Neural cell (in vitro differentiated cells): ENCODE measurements around the gene UBE2QL1. TPM values are rescaled to one million over a fixed set of nuclear protein-coding genes. Genes with fewer than 3 reads are reported as not detected.

Experiments
- H2AFZ ChIP-seq: fragments of 200-600, 300-800 bp; sonication (generic), shearing (Covaris generic); 2 replicates; pipeline ENCODE4 v1.6.0; 2014; ENCODE audit warnings: low read depth, mild to moderate bottlenecking, antibody characterized with exemption, low read length, moderate library complexity
- H3F3A ChIP-seq: fragments of 200-600 bp; shearing (Covaris generic); 2 replicates; pipeline ENCODE4 v1.6.1; 2016; ENCODE audit warnings: mild to moderate bottlenecking, moderate library complexity, mixed read lengths, antibody characterized with exemption, low read length; ENCODE audit not compliant: insufficient read depth, poor library complexity, severe bottlenecking
- H3K27ac ChIP-seq: fragments of 200-600, 300-800 bp; sonication (generic), shearing (Covaris generic); 2 replicates; pipeline ENCODE4 v1.5.1; 2014; ENCODE audit warnings: mild to moderate bottlenecking, low read length, moderate library complexity
- H3K27me3 ChIP-seq: fragments of 300-800, 200-600 bp; sonication (generic), shearing (Covaris generic); 2 replicates; pipeline ENCODE4 v1.6.0; 2014; ENCODE audit warnings: mild to moderate bottlenecking, low read depth, low read length, moderate library complexity; ENCODE audit not compliant: insufficient read depth
- H3K36me3 ChIP-seq: fragments of 300-800, 200-600 bp; sonication (generic), shearing (Covaris generic); 2 replicates; pipeline ENCODE4 v1.5.1; 2014; ENCODE audit warnings: mild to moderate bottlenecking, antibody characterized with exemption, low read length, moderate library complexity; ENCODE audit not compliant: insufficient read depth
- H3K4me2 ChIP-seq: fragments of 300-800, 200-600 bp; sonication (generic), shearing (Covaris generic); 2 replicates; pipeline ENCODE4 v1.6.0; 2014; ENCODE audit warnings: mild to moderate bottlenecking, low read length
- H3K4me3 ChIP-seq: fragments of 300-800, 200-600 bp; sonication (generic), shearing (Covaris generic); 2 replicates; pipeline ENCODE4 v1.5.1; 2014; ENCODE audit warnings: mild to moderate bottlenecking, low read length, moderate library complexity
- H3K79me2 ChIP-seq: fragments of 200-600 bp; shearing (Covaris generic); replicated peaks from 2 replicates; pipeline ENCODE4 v1.6.0; 2014; ENCODE audit warnings: mild to moderate bottlenecking, low read length, moderate library complexity; ENCODE audit not compliant: insufficient read depth
- H3K9ac ChIP-seq: fragments of 300-800, 200-600 bp; sonication (generic), shearing (Covaris generic); 2 replicates; pipeline ENCODE4 v1.6.1; 2016; ENCODE audit warnings: mild to moderate bottlenecking, low read length, mixed read lengths
- H3K9me2 ChIP-seq: fragments of 200-600 bp; shearing (Covaris generic); 2 replicates; pipeline ENCODE4 v1.6.1; 2016; ENCODE audit warnings: mild to moderate bottlenecking, low read length, mixed read lengths; ENCODE audit not compliant: insufficient read depth
- H3K9me3 ChIP-seq: fragments of 200-600, 300-800 bp; sonication (generic), shearing (Covaris generic); 2 replicates; pipeline ENCODE4 v1.6.1; 2016; ENCODE audit warnings: mild to moderate bottlenecking, mixed run types, low read length, moderate library complexity, mixed read lengths
- H4K20me1 ChIP-seq: fragments of 200-600 bp; shearing (Covaris generic); 2 replicates; pipeline ENCODE4 v1.6.1; 2016; ENCODE audit warnings: mild to moderate bottlenecking, mixed run types; ENCODE audit not compliant: insufficient read depth
- CTCF ChIP-seq: fragments of 450-650 bp; IDR thresholded peaks from 2 replicates; pipeline ENCODE4 v1.5.1; 2014; ENCODE audit warnings: antibody characterized with exemption, mild to moderate bottlenecking, moderate library complexity; ENCODE audit not compliant: poor library complexity, severe bottlenecking
- EP300 ChIP-seq: fragments of 450-650 bp; conservative IDR thresholded peaks from 2 replicates; pipeline ENCODE4 v1.6.1; 2014; ENCODE audit warnings: antibody characterized with exemption, mild to moderate bottlenecking, moderate library complexity; ENCODE audit not compliant: poor library complexity, severe bottlenecking
- EZH2 ChIP-seq: fragments of 200-600, 300-800 bp; shearing (Covaris generic), sonication (generic); IDR thresholded peaks from 2 replicates; pipeline ENCODE4 v1.6.1; 2014; ENCODE audit warnings: antibody characterized with exemption, low read length, borderline replicate concordance, mild to moderate bottlenecking; ENCODE audit not compliant: insufficient read depth, poor library complexity, severe bottlenecking
- MXI1 ChIP-seq: fragments of 450-650 bp; conservative IDR thresholded peaks from 2 replicates; pipeline ENCODE4 v1.6.1; 2014; ENCODE audit warnings: antibody characterized with exemption, mild to moderate bottlenecking; ENCODE audit not compliant: poor library complexity, severe bottlenecking
- POLR2AphosphoS5 ChIP-seq: IDR thresholded peaks from 2 replicates; pipeline ENCODE4 v1.6.1; 2012
- RAD21 ChIP-seq: fragments of 450-650 bp; conservative IDR thresholded peaks from 2 replicates; pipeline ENCODE4 v1.6.1; 2014; ENCODE audit warnings: antibody characterized with exemption, mild to moderate bottlenecking, moderate library complexity
- REST ChIP-seq: IDR thresholded peaks from 2 replicates; pipeline ENCODE4 v1.6.1; 2012; ENCODE audit warnings: borderline replicate concordance
- SMC3 ChIP-seq: fragments of 450-650 bp; conservative IDR thresholded peaks from 2 replicates; pipeline ENCODE4 v1.6.1; 2014; ENCODE audit warnings: antibody characterized with exemption, mild to moderate bottlenecking, moderate library complexity; ENCODE audit not compliant: poor library complexity
- TAF1 ChIP-seq: IDR thresholded peaks from 2 replicates; pipeline ENCODE4 v1.6.1; 2012; ENCODE audit warnings: low read depth
- polyA plus RNA-seq: library from polyadenylated mRNA; depleted of rRNA; stranded (reverse); fragments of >200 nt; gene quantifications from 2 replicates; pipeline ENCODE4 v1.2.3, GENCODE V29; 2014

UBE2QL1 gene
- polyA plus RNA-seq, 1 donor from 2014 or later: 13.8 TPM

GRCh38 chr5:6404129-6404528 lies 44.5 kb upstream of the UBE2QL1 start:
- H3K9me2 ChIP-seq: no peaks in the 10 kb centered on the region
- no peak overlapping the region for H3K4me2 ChIP-seq
- TF ChIP-seq TAF1 (no peak), CTCF (no peak), RAD21 (no peak), MXI1 (no peak), REST (no peak), POLR2AphosphoS5 (no peak), SMC3 (no peak), EZH2 (no peak), EP300 (no peak)

GRCh38 chr5:6405591-6405990 lies 43.1 kb upstream of the UBE2QL1 start:
- no peaks in the 10 kb centered on the region for H3F3A ChIP-seq
- H3K4me2 ChIP-seq: no peak overlapping the region
- no peaks in the 10 kb centered on the region for H3K9me2 ChIP-seq
- TF ChIP-seq EP300: no peak
- no peak for TF ChIP-seq MXI1
- TF ChIP-seq SMC3: no peak
- no peak for TF ChIP-seq POLR2AphosphoS5
- no peak overlapping the region for H3K4me3 ChIP-seq
- no peaks in the 10 kb centered on the region for H3K9me3 ChIP-seq
- H4K20me1 ChIP-seq: no peaks in the 10 kb centered on the region
- H3K27ac ChIP-seq: no peak overlapping the region
- no peak overlapping the region for H3K9ac ChIP-seq
- H3K79me2 ChIP-seq: no peaks in the 10 kb centered on the region
- no peak overlapping the region for H2AFZ ChIP-seq
- no peaks in the 10 kb centered on the region for H3K27me3 ChIP-seq
- no peaks in the 10 kb centered on the region for H3K36me3 ChIP-seq

More at GRCh38 chr5:6404129-6404528, 44.5 kb upstream of the UBE2QL1 start:
- no peak overlapping the region for H3K27ac ChIP-seq
- H4K20me1 ChIP-seq: no peaks in the 10 kb centered on the region
- H3K4me3 ChIP-seq: no peak overlapping the region
- H2AFZ ChIP-seq: no peak overlapping the region
- no peaks in the 10 kb centered on the region for H3K27me3 ChIP-seq
- H3K36me3 ChIP-seq: no peaks in the 10 kb centered on the region
- H3K79me2 ChIP-seq: no peaks in the 10 kb centered on the region
- no peak overlapping the region for H3K9ac ChIP-seq
- H3K9me3 ChIP-seq: no peaks in the 10 kb centered on the region
- H3F3A ChIP-seq: no peaks in the 10 kb centered on the region
